ENCODE results near the gene LMOD2.

DNA sequence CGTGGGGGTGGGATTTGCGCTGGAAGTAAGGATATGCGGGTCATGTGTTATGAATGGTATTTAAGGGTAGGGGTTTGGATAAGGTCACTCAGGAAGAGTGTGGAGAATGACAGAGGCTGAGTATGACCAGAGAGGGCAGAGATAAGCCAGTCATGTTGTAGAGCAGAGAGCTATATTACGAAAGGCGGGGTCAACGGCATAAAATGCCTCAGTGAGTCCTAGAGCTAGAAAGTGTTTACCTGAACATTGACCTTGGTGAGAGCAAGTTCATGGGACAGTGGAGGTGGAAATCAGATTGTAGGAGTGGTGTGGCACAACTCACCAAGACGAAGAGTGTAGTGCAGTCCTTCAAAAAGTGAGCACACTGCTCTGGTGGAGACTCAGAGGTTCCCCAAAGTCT, 13.8 kb downstream of the LMOD2 start:
- TF ChIP-seq, protein P1, sequence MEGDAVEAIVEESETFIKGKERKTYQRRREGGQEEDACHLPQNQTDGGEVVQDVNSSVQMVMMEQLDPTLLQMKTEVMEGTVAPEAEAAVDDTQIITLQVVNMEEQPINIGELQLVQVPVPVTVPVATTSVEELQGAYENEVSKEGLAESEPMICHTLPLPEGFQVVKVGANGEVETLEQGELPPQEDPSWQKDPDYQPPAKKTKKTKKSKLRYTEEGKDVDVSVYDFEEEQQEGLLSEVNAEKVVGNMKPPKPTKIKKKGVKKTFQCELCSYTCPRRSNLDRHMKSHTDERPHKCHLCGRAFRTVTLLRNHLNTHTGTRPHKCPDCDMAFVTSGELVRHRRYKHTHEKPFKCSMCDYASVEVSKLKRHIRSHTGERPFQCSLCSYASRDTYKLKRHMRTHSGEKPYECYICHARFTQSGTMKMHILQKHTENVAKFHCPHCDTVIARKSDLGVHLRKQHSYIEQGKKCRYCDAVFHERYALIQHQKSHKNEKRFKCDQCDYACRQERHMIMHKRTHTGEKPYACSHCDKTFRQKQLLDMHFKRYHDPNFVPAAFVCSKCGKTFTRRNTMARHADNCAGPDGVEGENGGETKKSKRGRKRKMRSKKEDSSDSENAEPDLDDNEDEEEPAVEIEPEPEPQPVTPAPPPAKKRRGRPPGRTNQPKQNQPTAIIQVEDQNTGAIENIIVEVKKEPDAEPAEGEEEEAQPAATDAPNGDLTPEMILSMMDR (IDR thresholded peaks at IDR 0.05) = no peak
- no peak for TF ChIP-seq POLR2A (IDR thresholded peaks at IDR 0.05)

Measured in thyroid gland (tissue), 4 donors.